ENCODE results near the gene SCT. TPM values are rescaled to one million over a fixed set of nuclear protein-coding genes. Genes with fewer than 3 reads are reported as not detected.

SCT gene
- total and polyA plus RNA-seq, 8 donors, result 0.58 to 0.69 TPM; not detected in 6

- FAIRE-seq, result no peak
- peaks cover 0 to 61% (median 21%) of the 10 kb centered on the region in 3 donors for H3K36me3 ChIP-seq
These were observed 34.1 kb downstream of the SCT start for GRCh38 chr11:592918-593317.

GRCh38 chr11:592501-592900, 34.5 kb downstream of the SCT start:
- 96% methylated on average over 22 of the region's 22 CpGs for WGBS, 2 donors
- DNase-seq (no peak), FAIRE-seq (no peak), ATAC-seq (no peak)
- intact Hi-C loops (cut with DNase I), result no loop called here
- Histone ChIP-seq H3K27ac (no peak overlapping the region), H3K9me3 (no peaks in the 10 kb centered on the region), H3K36me3 (peaks cover 0 to 59% (median 22%) of the 10 kb centered on the region in 3 donors), H3K4me1 (no peaks in the 10 kb centered on the region), H3K27me3 (no peaks in the 10 kb centered on the region), H3K4me3 (no peak overlapping the region)
- TF ChIP-seq CTCF (IDR thresholded peaks at IDR 0.05), result no peak

More at GRCh38 chr11:592918-593317, 34.1 kb downstream of the SCT start:
- Histone ChIP-seq H3K4me3 (no peak overlapping the region), H3K27me3 (no peaks in the 10 kb centered on the region), H3K9me3 (no peaks in the 10 kb centered on the region), H3K27ac (no peak overlapping the region), H3K4me1 (no peaks in the 10 kb centered on the region)
- DNase-seq (no peak), ATAC-seq (no peak)
- intact Hi-C loops (cut with DNase I), result no loop called here
- 90 to 94% methylated on average over 10 of the region's 10 CpGs for WGBS, 2 donors
- no peak for TF ChIP-seq CTCF (IDR thresholded peaks at IDR 0.05)

- intact Hi-C loops (cut with DNase I), result no loop called here
- peaks cover 0 to 54% (median 23%) of the 10 kb centered on the region in 3 donors for H3K36me3 ChIP-seq
- no peaks in the 10 kb centered on the region for H3K4me1 ChIP-seq
- 85 to 90% methylated on average over 11 of the region's 11 CpGs for WGBS, 2 donors
- ATAC-seq (no peak), DNase-seq (no peak), FAIRE-seq (no peak)
- H3K4me3 ChIP-seq, result no peak overlapping the region
- H3K27ac ChIP-seq, result no peak overlapping the region
- no peaks in the 10 kb centered on the region for H3K27me3 ChIP-seq
- no peak for TF ChIP-seq CTCF (IDR thresholded peaks at IDR 0.05)
- H3K9me3 ChIP-seq, result no peaks in the 10 kb centered on the region
These were observed 36.0 kb downstream of the SCT start for GRCh38 chr11:590997-591396.

GRCh38 chr11:589798-590197, 37.2 kb downstream of the SCT start:
- no peak for TF ChIP-seq CTCF (IDR thresholded peaks at IDR 0.05)
- H3K36me3 ChIP-seq, result peaks cover 0 to 49% (median 24%) of the 10 kb centered on the region in 3 donors
- no peak for ATAC-seq
- WGBS, 2 donors, result 96% methylated on average over 26 of the region's 26 CpGs
- intact Hi-C loops (cut with DNase I), result no loop called here
- H3K4me3 ChIP-seq, result no peak overlapping the region
- no peaks in the 10 kb centered on the region for H3K9me3 ChIP-seq
- no peak for FAIRE-seq
- H3K4me1 ChIP-seq, result no peaks in the 10 kb centered on the region
- H3K27ac ChIP-seq, result no peak overlapping the region
- peak in 2 of 6 donors; percentile 53 to 65 for DNase-seq
- no peaks in the 10 kb centered on the region for H3K27me3 ChIP-seq

GRCh38 chr11:587978-588380, 39.0 kb downstream of the SCT start:
- Histone ChIP-seq H3K36me3 (peaks cover 0 to 42% (median 12%) of the 10 kb centered on the region in 3 donors), H3K4me3 (no peak overlapping the region), H3K27ac (peak overlapping the region in 2 of 4 donors; percentile 12 to 30), H3K4me1 (no peaks in the 10 kb centered on the region), H3K9me3 (no peaks in the 10 kb centered on the region), H3K27me3 (no peaks in the 10 kb centered on the region)
- intact Hi-C loops (cut with DNase I), result no loop called here
- no peak for TF ChIP-seq CTCF (IDR thresholded peaks at IDR 0.05)
- ATAC-seq (peak in 3 of 4 donors; percentile 56 to 84 (median 68)), FAIRE-seq (no peak), DNase-seq (peak in 2 of 6 donors; percentile 18 to 19)
- 78 to 88% methylated on average over 6 of the region's 6 CpGs for WGBS, 2 donors

Data from pancreas (tissue), 10 donors.